HCT116 (cell line): ENCODE measurements around the gene DPEP3. TPM values are rescaled to one million over a fixed set of nuclear protein-coding genes. Genes with fewer than 3 reads are reported as not detected.

ENCODE experiments used
- ATAC-seq: fragments of 200-7000 bp; cut with Tn5 transposase; 2 replicates; pipeline ENCODE4 v1.9.1; 2020; ENCODE audit warnings: mild to moderate bottlenecking, moderate library complexity
- BruUV-seq: library from RNA; stranded (reverse); fragments of 400-500 nt; replicated peaks from 2 replicates; lab custom pipeline; 2021; lab: Mats Ljungman, UMichigan
- CTCF ChIA-PET: fragments of 300-600 bp; sonication (Branson Sonifier 250); formaldehyde crosslinking; loops from one replicate; lab custom pipeline; 2021; ENCODE audit warnings: antibody characterized with exemption; lab: Charles Lee
- POLR2A ChIA-PET: fragments of 300-600, 350-600 bp; sonication (Branson Sonifier 250); formaldehyde crosslinking; loops from one replicate; lab custom pipeline; 2021; ENCODE audit warnings: antibody characterized with exemption; lab: Charles Lee
- RAD21 ChIA-PET, 2 experiments: fragments of 300-600 bp; sonication (Branson Sonifier 250); formaldehyde crosslinking; loops; one replicate each; lab custom pipeline; 2023; ENCODE audit warnings: low total read pairs in 2 of 2; ENCODE audit not compliant: uncharacterized antibody in 2 of 2, unreplicated experiment in 2 of 2, low non-redundant PET in 1 of 2; lab: Charles Lee
- DNase-seq: peaks from one replicate; pipeline ENCODE4 v3.0.0-alpha.2; 2010; ENCODE audit warnings: low read depth, low spot score
- H2AFZ ChIP-seq: fragments of 200-600 bp; shearing (Covaris generic), sonication (generic); 2 replicates; pipeline ENCODE4 v1.6.1; 2017; ENCODE audit warnings: low read depth, mixed run types, mixed read lengths, antibody characterized with exemption, low read length; ENCODE audit not compliant: poor library complexity, severe bottlenecking
- H3K27ac ChIP-seq: 2 replicates; pipeline ENCODE4 v1.5.1; 2012; ENCODE audit warnings: low read depth, low read length
- H3K27me3 ChIP-seq: fragments of 200-600 bp; sonication (generic); 2 replicates; pipeline ENCODE4 v1.6.1; 2016; ENCODE audit warnings: mixed run types, low read length, mixed read lengths; ENCODE audit not compliant: insufficient read depth
- H3K36me3 ChIP-seq, 2 experiments: fragments of 200-500 bp in 1 of 2; fragments of 200-600 bp in 1 of 2; sonication (Bioruptor generic) in 1 of 2; sonication (generic) in 1 of 2; 2 replicates each; pipeline versions ENCODE4 v1.5.1 to v1.6.1; 2014 to 2016; ENCODE audit warnings: low read length in 2 of 2, inconsistent platforms in 1 of 2, mixed read lengths in 1 of 2, mixed run types in 1 of 2; ENCODE audit not compliant: insufficient read depth in 2 of 2, control insufficient read depth in 1 of 2
- H3K4me1 ChIP-seq, 2 experiments: fragments of 200-600 bp in 1 of 2; sonication (generic) in 1 of 2; 2 replicates each; pipeline versions ENCODE4 v1.5.1 to v1.6.1; 2012 to 2017; ENCODE audit warnings: low read length in 2 of 2, inconsistent platforms in 1 of 2, mild to moderate bottlenecking in 1 of 2, mixed read lengths in 1 of 2, mixed run types in 1 of 2, moderate library complexity in 1 of 2; ENCODE audit not compliant: insufficient read depth in 2 of 2, control insufficient read depth in 1 of 2
- H3K4me2 ChIP-seq: fragments of 200-600 bp; sonication (generic); 2 replicates; pipeline ENCODE4 v1.6.1; 2017; ENCODE audit warnings: mixed run types, low read length, mixed read lengths
- H3K4me3 ChIP-seq, 2 experiments: fragments of 200-600 bp in 1 of 2; sonication (generic) in 1 of 2; replicated peaks in 1 of 2; 2 replicates each; pipeline ENCODE4 v1.5.1; 2011 to 2016; ENCODE audit warnings: low read length in 2 of 2, control low read depth in 1 of 2, low read depth in 1 of 2, mild to moderate bottlenecking in 1 of 2, mixed read lengths in 1 of 2, mixed run types in 1 of 2
- H3K79me2 ChIP-seq: fragments of 200-600 bp; sonication (generic); 2 replicates; pipeline ENCODE4 v1.6.1; 2017; ENCODE audit warnings: mild to moderate bottlenecking, mixed run types, low read length, moderate library complexity, mixed read lengths; ENCODE audit not compliant: insufficient read depth
- H3K9ac ChIP-seq: fragments of 200-600 bp; sonication (generic); 2 replicates; pipeline ENCODE4 v1.6.1; 2016; ENCODE audit warnings: low read length, mixed read lengths
- H3K9me2 ChIP-seq: fragments of 200-600 bp; sonication (generic), shearing (Covaris generic); 2 replicates; pipeline ENCODE4 v1.6.1; 2017; ENCODE audit warnings: mixed run types, mild to moderate bottlenecking, moderate library complexity; ENCODE audit not compliant: insufficient read depth
- H3K9me3 ChIP-seq, 2 experiments: fragments of 200-500 bp in 1 of 2; fragments of 200-600 bp in 1 of 2; sonication (Bioruptor generic) in 1 of 2; sonication (generic) in 1 of 2; 2 replicates each; pipeline ENCODE4 v1.6.1; 2014 to 2017; ENCODE audit warnings: low read length in 2 of 2, mixed read lengths in 2 of 2, inconsistent platforms in 1 of 2, low read depth in 1 of 2, mild to moderate bottlenecking in 1 of 2, mixed run types in 1 of 2, moderate library complexity in 1 of 2; ENCODE audit not compliant: control insufficient read depth in 1 of 2, insufficient read depth in 1 of 2
- H4K20me1 ChIP-seq: fragments of 200-600 bp; sonication (generic), shearing (Covaris generic); 2 replicates; pipeline ENCODE4 v1.6.1; 2017; ENCODE audit warnings: mixed run types, mild to moderate bottlenecking, moderate library complexity; ENCODE audit not compliant: insufficient read depth
- ATF3 ChIP-seq: IDR thresholded peaks from 2 replicates; pipeline ENCODE4 v1.6.1; 2012
- CBX3 ChIP-seq: IDR thresholded peaks from 2 replicates; pipeline ENCODE4 v1.6.1; 2012; ENCODE audit warnings: low read depth
- CTCF ChIP-seq, 3 experiments: fragments of 200-600 bp in 1 of 3; sonication (generic) in 1 of 3; IDR thresholded peaks in 2 of 3; conservative IDR thresholded peaks in 1 of 3; 2 replicates each; pipeline ENCODE4 v1.5.1; 2012 to 2017; ENCODE audit warnings: low read depth in 2 of 3, low read length in 2 of 3, antibody characterized with exemption in 1 of 3, borderline replicate concordance in 1 of 3, control low read depth in 1 of 3, mild to moderate bottlenecking in 1 of 3, mixed read lengths in 1 of 3, mixed run types in 1 of 3, moderate library complexity in 1 of 3; ENCODE audit not compliant: insufficient read depth in 1 of 3
- ELF1 ChIP-seq: IDR thresholded peaks from 2 replicates; pipeline ENCODE4 v1.6.1; 2012; ENCODE audit warnings: low read depth, borderline replicate concordance
- EZH2 ChIP-seq: fragments of 200-600 bp; sonication (generic); IDR thresholded peaks from 2 replicates; pipeline ENCODE4 v1.6.1; 2017; ENCODE audit warnings: antibody characterized with exemption, mixed run types
- EZH2phosphoT487 ChIP-seq: fragments of 200-600 bp; IDR thresholded peaks from 2 replicates; pipeline ENCODE4 v1.6.1; 2018; ENCODE audit warnings: antibody characterized with exemption, borderline replicate concordance
- POLR2A ChIP-seq: IDR thresholded peaks from 2 replicates; pipeline ENCODE4 v1.7.0; 2011; ENCODE audit warnings: borderline replicate concordance; ENCODE audit not compliant: insufficient read depth, insufficient read length; ENCODE audit errors: extremely low read depth
- POLR2AphosphoS5 ChIP-seq: IDR thresholded peaks from 2 replicates; pipeline ENCODE4 v1.6.1; 2011; ENCODE audit warnings: mild to moderate bottlenecking, low read depth, low read length, moderate library complexity
- RAD21 ChIP-seq: IDR thresholded peaks from 2 replicates; pipeline ENCODE4 v1.6.1; 2012; ENCODE audit warnings: low read depth, mild to moderate bottlenecking
- REST ChIP-seq: IDR thresholded peaks from 2 replicates; pipeline ENCODE4 v1.6.1; 2012; ENCODE audit warnings: low read depth
- SIN3A ChIP-seq: IDR thresholded peaks from 2 replicates; pipeline ENCODE4 v1.6.1; 2012; ENCODE audit warnings: low read depth
- YY1 ChIP-seq: IDR thresholded peaks from 2 replicates; pipeline ENCODE4 v1.6.1; 2011; ENCODE audit warnings: low read length, low read depth, moderate library complexity, mild to moderate bottlenecking; ENCODE audit not compliant: insufficient replicate concordance; ENCODE audit errors: extremely low read depth
- ZBTB33 ChIP-seq: IDR thresholded peaks from 2 replicates; pipeline ENCODE4 v1.6.1; 2011; ENCODE audit warnings: mild to moderate bottlenecking, low read length, moderate library complexity; ENCODE audit not compliant: insufficient replicate concordance; ENCODE audit errors: extremely low read depth
- ZNF274 ChIP-seq: fragments of 200-500 bp; sonication (Bioruptor generic); IDR thresholded peaks from 2 replicates; pipeline ENCODE4 v1.6.1; 2014; ENCODE audit warnings: mild to moderate bottlenecking, low read depth, low read length, inconsistent platforms
- intact Hi-C: fragments of 100-400 bp; cut with micrococcal nuclease; formaldehyde crosslinking; loops from 2 replicates; pipeline ENCODE4 v1.10.0; 2022
- total RNA-seq: library from RNA; stranded (reverse); gene quantifications from one replicate; pipeline ENCODE4 v1.2.1, GENCODE V29; 2021; ENCODE audit not compliant: unreplicated experiment

The DPEP3 gene
- total RNA-seq, 1 experiment from 2014 or later, result not detected

- H3K4me1 ChIP-seq, result peaks cover 5 to 20% of the 10 kb centered on the region in 2 experiments; a peak in 3 of 4 replicates
- ChIA-PET POLR2A (no interaction called here), RAD21 (no interaction called here), CTCF (no interaction called here)
- H3K27ac ChIP-seq, result no peak overlapping the region; the same call in 1 of the 2 replicates
- intact Hi-C loops, result loop anchor here (1.0 kb wide), 3 partner anchors 48 to 237 kb away; no protein-coding TSS in a partner anchor
- TF ChIP-seq CBX3 (no peak), ELF1 (no peak), SIN3A (no peak), EZH2phosphoT487 (no peak), POLR2AphosphoS5 (no peak), YY1 (no peak), ZNF274 (no peak), ATF3 (no peak), EZH2 (no peak), POLR2A (no peak), ZBTB33 (no peak), CTCF (IDR thresholded peaks at IDR 0.05 in 2 of 3, conservative IDR thresholded peaks at IDR 0.05 in 1 of 3; ENCODE audit: borderline replicate concordance in 1 of 3, insufficient read depth in 1 of 3, low read depth in 2 of 3, low read length in 2 of 3) (no peak), REST (no peak), RAD21 (no peak)
- H3K9me3 ChIP-seq, result no peaks in the 10 kb centered on the region
- H3K9ac ChIP-seq, result no peak overlapping the region
- no peak overlapping the region for H2AFZ ChIP-seq
- H3K36me3 ChIP-seq, result no peaks in the 10 kb centered on the region
- peak overlapping the region; percentile 76 for H3K4me2 ChIP-seq
- no TSS peak for BruUV-seq
- ATAC-seq, result peak; percentile 24
- no peaks in the 10 kb centered on the region for H3K9me2 ChIP-seq
- no peak for DNase-seq
- H4K20me1 ChIP-seq, result no peaks in the 10 kb centered on the region
- no peaks in the 10 kb centered on the region for H3K79me2 ChIP-seq
- H3K4me3 ChIP-seq, result no peak overlapping the region
- H3K27me3 ChIP-seq, result no peaks in the 10 kb centered on the region
These were observed 12.4 kb upstream of the DPEP3 start for GRCh38 chr16:67992661-67993206.
